GM12878 (cell line): ENCODE measurements around the gene KRTAP10-3. TPM values are rescaled to one million over a fixed set of nuclear protein-coding genes. Genes with fewer than 3 reads are reported as not detected.

Experiments used
- ATAC-seq: fragments of 200-7000 bp; cut with Tn5 transposase; 3 replicates; pipeline ENCODE4 v1.9.1; 2020; ENCODE audit warnings: mild to moderate bottlenecking, moderate library complexity
- BruUV-seq: library from RNA; stranded (reverse); fragments of 400-500 nt; replicated peaks from 2 replicates; lab custom pipeline; 2021; lab: Mats Ljungman, UMichigan
- CTCF ChIA-PET: fragments of 300-600 bp; sonication (Branson Sonifier 250); formaldehyde crosslinking; extraction: SDS; loops from one replicate; lab custom pipeline; 2021; ENCODE audit warnings: inconsistent platforms; lab: Yijun Ruan, JAX
- POLR2A ChIA-PET: fragments of 350-600 bp; formaldehyde crosslinking; extraction: SDS; loops from one replicate; lab custom pipeline; 2021; ENCODE audit warnings: inconsistent platforms; lab: Charles Lee
- RAD21 ChIA-PET: fragments of 300-600 bp; sonication (Branson Sonifier 250); formaldehyde crosslinking; loops from one replicate; lab custom pipeline; 2023; ENCODE audit warnings: antibody characterized with exemption; ENCODE audit not compliant: unreplicated experiment; lab: Charles Lee
- SMC1A ChIA-PET: fragments of 300-600 bp; sonication (Branson Sonifier 250); formaldehyde crosslinking; loops from one replicate; lab custom pipeline; 2023; ENCODE audit not compliant: unreplicated experiment, uncharacterized antibody; lab: Charles Lee
- DNase-seq: peaks from one replicate; pipeline ENCODE4 v3.0.0-alpha.2; 2011; ENCODE audit warnings: low read depth, low spot score
- FAIRE-seq: peaks from 3 replicates; lab custom pipeline; 2011; peaks lifted over from hg19 to GRCh38; lab: Jason Lieb, UNC
- H2AFZ ChIP-seq: 2 replicates; pipeline ENCODE4 v1.6.0; 2011; ENCODE audit warnings: low read depth, low read length, control low read depth; ENCODE audit not compliant: control insufficient read depth
- H3K27ac ChIP-seq: 2 replicates; pipeline ENCODE4 v1.5.1; 2011; ENCODE audit warnings: control low read depth; ENCODE audit not compliant: control insufficient read depth, insufficient read depth
- H3K27me3 ChIP-seq, 2 experiments: replicated peaks in 1 of 2; 2 replicates each; pipeline versions ENCODE4 v1.6.0 to v1.6.1; 2011; ENCODE audit warnings: low read length in 1 of 2; ENCODE audit not compliant: control insufficient read depth in 2 of 2, insufficient read depth in 2 of 2
- H3K36me3 ChIP-seq, 2 experiments: 2 replicates each; pipeline ENCODE4 v1.5.1; 2011; ENCODE audit warnings: low read length in 1 of 2; ENCODE audit not compliant: control insufficient read depth in 2 of 2, insufficient read depth in 2 of 2
- H3K4me1 ChIP-seq: 2 replicates; pipeline ENCODE4 v1.6.1; 2011; ENCODE audit warnings: mild to moderate bottlenecking, low read length, moderate library complexity, mixed read lengths; ENCODE audit not compliant: control insufficient read depth, insufficient read depth
- H3K4me2 ChIP-seq: 2 replicates; pipeline ENCODE4 v1.6.0; 2011; ENCODE audit warnings: control low read depth; ENCODE audit not compliant: control insufficient read depth, insufficient read depth
- H3K4me3 ChIP-seq: fragments of 200-600 bp; sonication (generic); 2 replicates; pipeline ENCODE4 v1.5.1; 2016
- H3K79me2 ChIP-seq: 2 replicates; pipeline ENCODE4 v1.6.0; 2011; ENCODE audit warnings: low read length; ENCODE audit not compliant: control insufficient read depth, insufficient read depth
- H3K9ac ChIP-seq: 2 replicates; pipeline ENCODE4 v1.8.0; 2011; ENCODE audit warnings: low read length, control low read depth, mixed read lengths; ENCODE audit not compliant: control insufficient read depth, insufficient read depth
- H3K9me3 ChIP-seq: replicated peaks from 3 replicates; pipeline ENCODE4 v1.5.1; 2011; ENCODE audit warnings: mild to moderate bottlenecking, low read length; ENCODE audit not compliant: control insufficient read depth, insufficient read depth
- H4K20me1 ChIP-seq: 2 replicates; pipeline ENCODE4 v1.6.0; 2011; ENCODE audit not compliant: control insufficient read depth, insufficient read depth
- BRCA1 ChIP-seq: IDR thresholded peaks from 2 replicates; pipeline ENCODE4 v1.6.1; 2011; ENCODE audit warnings: low read depth, low read length, improper control_type of control experiment
- EZH2 ChIP-seq: IDR thresholded peaks from 2 replicates; pipeline ENCODE4 v1.6.1; 2012; ENCODE audit warnings: low read depth, mild to moderate bottlenecking, control low read depth, inconsistent platforms, low read length, borderline replicate concordance; ENCODE audit not compliant: control insufficient read depth
- GATAD2B ChIP-seq: fragments of 450-650 bp; conservative IDR thresholded peaks from 2 replicates; pipeline ENCODE4 v1.6.1; 2017; ENCODE audit warnings: low read depth, mild to moderate bottlenecking, moderate library complexity
- HDAC2 ChIP-seq: fragments of 200-600 bp; sonication (generic); IDR thresholded peaks from 2 replicates; pipeline ENCODE4 v1.6.1; 2017
- JUNB ChIP-seq: IDR thresholded peaks from 2 replicates; pipeline ENCODE4 v1.6.1; 2016; ENCODE audit warnings: antibody characterized with exemption, mild to moderate bottlenecking
- KDM1A ChIP-seq: fragments of 200-600 bp; sonication (generic); IDR thresholded peaks from 2 replicates; pipeline ENCODE4 v1.6.1; 2016; ENCODE audit warnings: borderline replicate concordance
- MYC ChIP-seq: IDR thresholded peaks from 2 replicates; pipeline ENCODE4 v1.6.1; 2011; ENCODE audit warnings: mild to moderate bottlenecking, low read length, moderate library complexity, inconsistent platforms; ENCODE audit not compliant: insufficient read depth, insufficient replicate concordance, insufficient read length, severe bottlenecking
- NRF1 ChIP-seq: conservative IDR thresholded peaks from 2 replicates; pipeline ENCODE4 v1.6.1; 2011; ENCODE audit warnings: mild to moderate bottlenecking, low read depth, low read length, improper control_type of control experiment
- PAX5 ChIP-seq: IDR thresholded peaks from 2 replicates; pipeline ENCODE4 v1.6.1; 2011; ENCODE audit warnings: low read depth, low read length, borderline replicate concordance
- POU2F2 ChIP-seq: IDR thresholded peaks from 3 replicates; pipeline ENCODE4 v1.6.1; 2011; ENCODE audit warnings: low read depth, mild to moderate bottlenecking, low read length, borderline replicate concordance
- RCOR1 ChIP-seq: conservative IDR thresholded peaks from 2 replicates; pipeline ENCODE4 v1.6.1; 2012; ENCODE audit warnings: low read depth, low read length, improper control_type of control experiment
- SP1 ChIP-seq: IDR thresholded peaks from one replicate; pipeline ENCODE4 v1.6.1; 2011; ENCODE audit warnings: low read depth, low read length
- SUZ12 ChIP-seq: fragments of 200-600 bp; sonication (generic); IDR thresholded peaks from one replicate; pipeline ENCODE4 v1.6.1; 2018; ENCODE audit warnings: antibody characterized with exemption, mild to moderate bottlenecking; ENCODE audit not compliant: unreplicated experiment
- TCF3 ChIP-seq: IDR thresholded peaks from 2 replicates; pipeline ENCODE4 v1.6.1; 2012; ENCODE audit warnings: low read depth, mild to moderate bottlenecking, low read length, borderline replicate concordance; ENCODE audit not compliant: insufficient read depth
- USF2 ChIP-seq: IDR thresholded peaks from 2 replicates; pipeline ENCODE4 v1.6.1; 2011; ENCODE audit warnings: low read depth, low read length, improper control_type of control experiment, borderline replicate concordance
- WRNIP1 ChIP-seq: IDR thresholded peaks from 2 replicates; pipeline ENCODE4 v1.6.1; 2011; ENCODE audit warnings: low read depth, low read length, improper control_type of control experiment, borderline replicate concordance
- ZBTB33 ChIP-seq: fragments of 450-650 bp; IDR thresholded peaks from 2 replicates; pipeline ENCODE4 v1.6.1; 2017; ENCODE audit warnings: mild to moderate bottlenecking
- ZBTB4 ChIP-seq: fragments of 450-650 bp; formaldehyde crosslinking; IDR thresholded peaks from 2 replicates; pipeline ENCODE4 v1.4.0; 2022; ENCODE audit warnings: mild to moderate bottlenecking, moderate library complexity
- WGBS: methylation state at CpG from one replicate; pipeline ENCODE4 v1.1.6; 2016; ENCODE audit warnings: low lambda C conversion rate; ENCODE audit not compliant: insufficient replicate concordance, insufficient coverage; ENCODE audit errors: missing lambda C conversion rate; 5-methylcytosine and 5-hydroxymethylcytosine counted together
- in situ Hi-C: fragments of 300-500 bp; cut with MboI; formaldehyde crosslinking; loops from 9 replicates; pipeline ENCODE4 v1.14.3; 2018; ENCODE audit warnings: mixed read lengths
- intact Hi-C: fragments of 100-400 bp; cut with micrococcal nuclease; formaldehyde crosslinking; loops from one replicate; pipeline ENCODE4 v1.14.2; 2022; ENCODE audit not compliant: unreplicated experiment
- polyA plus RNA-seq, 11 experiments: library from polyadenylated mRNA; depleted of rRNA in 4 of 11; unstranded in 6 of 11; stranded (reverse) in 5 of 11; fragments of >200 nt; fragmentation: Nextera tagmentation in 4 of 11; fragmentation: Illumina TruSeq in 1 of 11; extraction: Ambion mirVana in 4 of 11; extraction: Trizol in 1 of 11; gene quantifications; 1 replicate in 1 of 11; 2 replicates in 10 of 11; pipeline versions ENCODE4 v1.2.1 to v1.2.3, GENCODE V29; 2011 to 2016; ENCODE audit warnings: inconsistent platforms in 2 of 11, missing spikeins in 2 of 11, low read depth in 1 of 11
- total RNA-seq, 4 experiments: library from RNA; depleted of rRNA in 3 of 4; stranded (reverse); fragments of >200 nt in 3 of 4; fragmentation: Illumina TruSeq in 1 of 4; extraction: Trizol in 1 of 4; gene quantifications; 2 replicates each; pipeline versions ENCODE4 v1.2.1 to v1.2.3, GENCODE V29; 2013 to 2021

KRTAP10-3 gene
- total and polyA plus RNA-seq, 10 of the 15 experiments (the other 5 are each of a cell fraction or from before 2014, with no cell fraction given) = not detected

GRCh38 chr21:44568261-44568660 is 9.7 kb upstream of the KRTAP10-3 start:
- ChIA-PET SMC1A (no interaction called here), POLR2A (interaction anchor here (0.5 kb wide), 1 partner anchor 67 kb away, joined by 4 read pairs; no protein-coding TSS in a partner anchor)
- no peak overlapping the region for H2AFZ ChIP-seq
- H3K27me3 ChIP-seq = no peaks in the 10 kb centered on the region
- BruUV-seq = no TSS peak
- no peak for TF ChIP-seq EZH2
- no peak for TF ChIP-seq HDAC2
- no peak for TF ChIP-seq KDM1A
- TF ChIP-seq SP1 = no peak
- TF ChIP-seq ZBTB33 = no peak
- TF ChIP-seq NRF1 = no peak
- no peak for TF ChIP-seq TCF3
- TF ChIP-seq MYC = no peak
- TF ChIP-seq PAX5 = no peak
- no peak for TF ChIP-seq ZBTB4 (CRISPR knock-in tag)
- no peak for TF ChIP-seq USF2
- no peak for TF ChIP-seq JUNB
- no peak for TF ChIP-seq GATAD2B
- TF ChIP-seq POU2F2 = no peak
- TF ChIP-seq BRCA1 = no peak
- no peak for TF ChIP-seq SUZ12
- TF ChIP-seq WRNIP1 = no peak
- TF ChIP-seq RCOR1 = no peak
- TF ChIP-seq, all 136 proteins: peak for 0
- FAIRE-seq = no peak
- no peaks in the 10 kb centered on the region; the same call in 1 of the 3 replicates for H3K9me3 ChIP-seq
- ChIA-PET CTCF (no interaction called here), RAD21 (no interaction called here)
- H3K9ac ChIP-seq = no peak overlapping the region
- ATAC-seq = no peak
- no peaks in the 10 kb centered on the region for H3K4me1 ChIP-seq
- in situ Hi-C loops (no loop called here), intact Hi-C loops (no loop called here)
- H3K36me3 ChIP-seq = no peaks in the 10 kb centered on the region
- no peak for DNase-seq
- H3K27ac ChIP-seq = no peak overlapping the region
- WGBS = 38% methylated on average over 12 of the region's 12 CpGs
- H4K20me1 ChIP-seq = no peaks in the 10 kb centered on the region
- H3K4me2 ChIP-seq = no peak overlapping the region
- H3K4me3 ChIP-seq = no peak overlapping the region
- no peaks in the 10 kb centered on the region for H3K79me2 ChIP-seq
